ENCODE measurements around the gene ABCC1.

GRCh38 chr16:15952265-15952711 is 2.9 kb downstream of the ABCC1 start:
- TF ChIP-seq, protein P1, sequence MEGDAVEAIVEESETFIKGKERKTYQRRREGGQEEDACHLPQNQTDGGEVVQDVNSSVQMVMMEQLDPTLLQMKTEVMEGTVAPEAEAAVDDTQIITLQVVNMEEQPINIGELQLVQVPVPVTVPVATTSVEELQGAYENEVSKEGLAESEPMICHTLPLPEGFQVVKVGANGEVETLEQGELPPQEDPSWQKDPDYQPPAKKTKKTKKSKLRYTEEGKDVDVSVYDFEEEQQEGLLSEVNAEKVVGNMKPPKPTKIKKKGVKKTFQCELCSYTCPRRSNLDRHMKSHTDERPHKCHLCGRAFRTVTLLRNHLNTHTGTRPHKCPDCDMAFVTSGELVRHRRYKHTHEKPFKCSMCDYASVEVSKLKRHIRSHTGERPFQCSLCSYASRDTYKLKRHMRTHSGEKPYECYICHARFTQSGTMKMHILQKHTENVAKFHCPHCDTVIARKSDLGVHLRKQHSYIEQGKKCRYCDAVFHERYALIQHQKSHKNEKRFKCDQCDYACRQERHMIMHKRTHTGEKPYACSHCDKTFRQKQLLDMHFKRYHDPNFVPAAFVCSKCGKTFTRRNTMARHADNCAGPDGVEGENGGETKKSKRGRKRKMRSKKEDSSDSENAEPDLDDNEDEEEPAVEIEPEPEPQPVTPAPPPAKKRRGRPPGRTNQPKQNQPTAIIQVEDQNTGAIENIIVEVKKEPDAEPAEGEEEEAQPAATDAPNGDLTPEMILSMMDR (conservative IDR thresholded peaks at IDR 0.05; ENCODE audit: low read depth, low read length), result no peak
- TF ChIP-seq RCOR1 (IDR thresholded peaks at IDR 0.05; ENCODE audit: insufficient replicate concordance, low read length), result no peak
- TF ChIP-seq MXI1 (IDR thresholded peaks at IDR 0.05; ENCODE audit: borderline replicate concordance, low read depth, low read length), result no peak

All from IMR-90 (cell line).